SH-SY5Y (cell line): Measurements from ENCODE around the gene CHST4.

Experiments used
- GATA2 ChIP-seq: IDR thresholded peaks from 2 replicates; pipeline ENCODE4 v1.6.1; 2011; ENCODE audit warnings: mild to moderate bottlenecking, low read depth, low read length
- GATA3 ChIP-seq: IDR thresholded peaks from 2 replicates; pipeline ENCODE4 v1.6.1; 2011; ENCODE audit warnings: low read depth, mild to moderate bottlenecking, low read length, moderate library complexity

The CHST4 gene

GRCh38 chr16:71526111-71526631 is at the start of gene CHST4:
CHST4 (plus strand) TSS chr16:71526426; CDS start chr16:71536678, 10,252 bp downstream.
- TF ChIP-seq GATA3 (no peak), GATA2 (no peak)

GRCh38 chr16:71476457-71477124 is 49.6 kb upstream of the CHST4 start:
- TF ChIP-seq GATA3 (no peak), GATA2 (no peak)

- TF ChIP-seq GATA3 (no peak), GATA2 (no peak)
These were observed 46.8 kb upstream of the CHST4 start for GRCh38 chr16:71479420-71479819.

- TF ChIP-seq GATA2 (no peak), GATA3 (no peak)
These were observed 45.3 kb upstream of the CHST4 start for GRCh38 chr16:71480956-71481355.

GRCh38 chr16:71482569-71482968 is 43.7 kb upstream of the CHST4 start:
- TF ChIP-seq GATA2, result no peak
- no peak for TF ChIP-seq GATA3

- TF ChIP-seq GATA2 (no peak), GATA3 (no peak)
These were observed 42.0 kb upstream of the CHST4 start for GRCh38 chr16:71484006-71484893.

- TF ChIP-seq GATA2 (no peak), GATA3 (no peak)
These were observed 37.1 kb upstream of the CHST4 start, which contains the start of gene ZNF19 for GRCh38 chr16:71489122-71489521. ZNF19 (minus strand) TSS chr16:71489324; CDS start chr16:71482114, 7,210 bp downstream.

- TF ChIP-seq GATA3 (no peak), GATA2 (no peak)
These were observed 35.9 kb upstream of the CHST4 start for GRCh38 chr16:71490361-71490760.

GRCh38 chr16:71491054-71491453 is 35.2 kb upstream of the CHST4 start:
- no peak for TF ChIP-seq GATA2
- no peak for TF ChIP-seq GATA3

- no peak for TF ChIP-seq GATA3
- no peak for TF ChIP-seq GATA2
These were observed 33.4 kb upstream of the CHST4 start for GRCh38 chr16:71492786-71493185.

GRCh38 chr16:71493213-71493612 is 33.0 kb upstream of the CHST4 start:
- TF ChIP-seq GATA2, result no peak
- no peak for TF ChIP-seq GATA3

- TF ChIP-seq GATA2, result no peak
- no peak for TF ChIP-seq GATA3
These were observed 28.2 kb upstream of the CHST4 start for GRCh38 chr16:71498031-71498430.

- TF ChIP-seq GATA2, result no peak
These were observed 26.4 kb upstream of the CHST4 start for GRCh38 chr16:71499775-71500364.

- TF ChIP-seq GATA3, result no peak
- no peak for TF ChIP-seq GATA2
These were observed 25.3 kb upstream of the CHST4 start for GRCh38 chr16:71500964-71501363.

GRCh38 chr16:71501547-71501946 is 24.7 kb upstream of the CHST4 start:
- no peak for TF ChIP-seq GATA3
- no peak for TF ChIP-seq GATA2
